Stimulated activated CD8-positive, alpha-beta memory T cell treated with anti-CD3 and anti-CD28 coated beads, Interleukin-7, amount 100 ng/mL, for 24 hours (primary cell): ENCODE data around the gene PDSS2.

ENCODE experiments used
- DNase-seq: peaks from one replicate; pipeline ENCODE4 v3.0.0-alpha.2; 2020; ENCODE audit warnings: low read depth

The PDSS2 gene

GRCh38 chr6:107266563-107266962 lies 192.8 kb downstream of the PDSS2 start:
- no peak for DNase-seq

GRCh38 chr6:107264357-107264840 lies 195.0 kb downstream of the PDSS2 start:
- no peak for DNase-seq

GRCh38 chr6:107259951-107260350 lies 199.4 kb downstream of the PDSS2 start:
- no peak for DNase-seq

- no peak for DNase-seq
These were observed 211.2 kb downstream of the PDSS2 start for GRCh38 chr6:107248147-107248546.

- DNase-seq = no peak
These were observed 212.3 kb downstream of the PDSS2 start for GRCh38 chr6:107246972-107247615.

- DNase-seq = no peak
These were observed 213.0 kb downstream of the PDSS2 start for GRCh38 chr6:107246249-107246971.

- DNase-seq = no peak
These were observed 214.5 kb downstream of the PDSS2 start for GRCh38 chr6:107244742-107245480.

- DNase-seq = no peak
These were observed 215.2 kb downstream of the PDSS2 start for GRCh38 chr6:107244082-107244741.

- DNase-seq = no peak
These were observed 215.9 kb downstream of the PDSS2 start for GRCh38 chr6:107243471-107243870.

GRCh38 chr6:107237992-107238660 lies 221.2 kb downstream of the PDSS2 start:
- no peak for DNase-seq

- DNase-seq = no peak
These were observed 223.9 kb downstream of the PDSS2 start for GRCh38 chr6:107235511-107235910.

- DNase-seq = no peak
These were observed 224.4 kb downstream of the PDSS2 start for GRCh38 chr6:107235007-107235406.

- no peak for DNase-seq
These were observed 228.1 kb downstream of the PDSS2 start for GRCh38 chr6:107231243-107231642.

GRCh38 chr6:107230448-107230847 lies 228.9 kb downstream of the PDSS2 start:
- no peak for DNase-seq

GRCh38 chr6:107230024-107230423 lies 229.3 kb downstream of the PDSS2 start:
- DNase-seq = no peak

GRCh38 chr6:107228754-107229153 lies 230.6 kb downstream of the PDSS2 start:
- no peak for DNase-seq

GRCh38 chr6:107221519-107221918 lies 237.8 kb downstream of the PDSS2 start:
- DNase-seq = no peak

GRCh38 chr6:107219851-107220250 lies 239.5 kb downstream of the PDSS2 start:
- DNase-seq = no peak

- DNase-seq = no peak
These were observed 241.2 kb downstream of the PDSS2 start for GRCh38 chr6:107218142-107218541.

- DNase-seq = no peak
These were observed 242.1 kb downstream of the PDSS2 start for GRCh38 chr6:107217248-107217647.

GRCh38 chr6:107216197-107216933 lies 243.0 kb downstream of the PDSS2 start:
- no peak for DNase-seq
